ENCODE data around the gene FBXW12. TPM values are rescaled to one million over a fixed set of nuclear protein-coding genes. Genes with fewer than 3 reads are reported as not detected.
A peak's percentile ranks its signal among the peaks of the same experiment; 100 is the strongest.

Gene FBXW12
- total RNA-seq, 1 experiment from 2014 or later = not detected

DNA sequence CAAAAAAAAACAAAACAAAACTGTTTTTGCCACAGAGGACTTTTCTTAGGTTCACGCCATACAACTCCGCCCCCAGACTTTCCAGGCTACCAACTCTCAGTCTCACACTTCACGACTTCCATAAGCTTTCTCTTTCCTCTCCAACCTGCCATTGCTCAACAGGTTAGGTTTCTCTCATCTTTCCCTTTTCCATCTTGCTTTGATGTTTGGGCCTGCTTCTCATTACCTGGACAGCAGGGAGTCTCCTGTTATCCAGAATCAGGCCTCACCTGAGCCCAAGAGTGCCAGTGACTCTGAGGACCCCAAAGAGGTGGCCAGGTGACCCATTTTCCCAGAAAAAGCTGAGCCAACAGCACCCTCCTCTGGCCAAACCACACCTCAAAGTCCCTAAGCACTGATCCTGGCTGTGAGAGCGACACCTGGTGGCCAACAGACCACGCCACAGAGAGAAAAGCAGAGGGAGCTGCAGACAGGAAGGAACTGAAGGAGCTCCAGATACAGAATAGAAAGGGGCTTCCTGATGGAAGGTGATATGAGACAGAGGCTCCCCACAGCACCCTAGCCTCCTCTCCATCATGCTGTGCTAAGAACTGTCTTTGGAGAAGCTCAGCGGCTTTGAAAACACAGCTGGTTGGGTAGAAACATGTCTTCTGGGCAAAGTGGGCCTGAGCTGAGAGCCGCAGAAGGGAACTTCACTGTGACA, 63.9 kb downstream of the FBXW12 start:
- Histone ChIP-seq H3K4me1 (ENCODE audit: control insufficient read depth in 1 of 2, insufficient read depth in 2 of 2, low read length in 2 of 2) (peaks cover 42 to 68% of the 10 kb centered on the region in 2 experiments), H3K27me3 (ENCODE audit: insufficient read depth, low read length) (no peaks in the 10 kb centered on the region), H2AFZ (ENCODE audit: low read depth, low read length, poor library complexity, severe bottlenecking) (no peak overlapping the region), H3K36me3 (ENCODE audit: control insufficient read depth in 1 of 2, insufficient read depth in 2 of 2, low read length in 2 of 2) (peaks cover 0 to 17% of the 10 kb centered on the region in 2 experiments; a peak in 1 of 4 replicates), H3K9ac (ENCODE audit: low read length) (no peak overlapping the region), H3K4me2 (ENCODE audit: low read length) (0 out of 2 replicates have a peak overlapping the region, but pooled peaks have one; percentile 14), H3K79me2 (ENCODE audit: insufficient read depth, low read length) (peaks cover 35% of the 10 kb centered on the region), H3K9me2 (ENCODE audit: insufficient read depth) (no peaks in the 10 kb centered on the region), H3K27ac (ENCODE audit: low read depth, low read length) (peak overlapping the region; percentile 5; the same call in 1 of the 2 replicates), H3K4me3 (replicated peaks in 1 of 2; ENCODE audit: low read depth in 1 of 2, low read length in 2 of 2) (no peak overlapping the region), H4K20me1 (ENCODE audit: insufficient read depth) (no peaks in the 10 kb centered on the region), H3K9me3 (ENCODE audit: control insufficient read depth in 1 of 2, insufficient read depth in 1 of 2, low read depth in 1 of 2, low read length in 2 of 2) (no peaks in the 10 kb centered on the region)
- RAD21 ChIA-PET (ENCODE audit: low non-redundant PET in 1 of 2, low total read pairs in 2 of 2, uncharacterized antibody in 2 of 2, unreplicated experiment in 2 of 2) = interaction anchor here (0.5 to 3.3 kb wide), 14 partner anchors 20 to 242 kb away, joined by 3 to 59 read pairs (median 4); no protein-coding TSS in a partner anchor
- CTCF ChIA-PET = interaction anchor here (0.6 to 6.4 kb wide), 66 partner anchors 8 to 914 kb away, joined by 3 to 386 read pairs (median 4); partner anchors contain the start of genes ATRIP, CDC25A, IP6K2 and NDUFAF3
- intact Hi-C loops (cut with micrococcal nuclease) = loop anchor here (1.0 kb wide), 4 partner anchors 35 to 242 kb away; no protein-coding TSS in a partner anchor
- BruUV-seq (replicated peaks) = no TSS peak
- DNase-seq (ENCODE audit: low read depth, low spot score) (peak; percentile 78), ATAC-seq (peak; percentile 43)
- no peak for TF ChIP-seq ZFX (IDR thresholded peaks at IDR 0.05)
- TF ChIP-seq, protein P1, sequence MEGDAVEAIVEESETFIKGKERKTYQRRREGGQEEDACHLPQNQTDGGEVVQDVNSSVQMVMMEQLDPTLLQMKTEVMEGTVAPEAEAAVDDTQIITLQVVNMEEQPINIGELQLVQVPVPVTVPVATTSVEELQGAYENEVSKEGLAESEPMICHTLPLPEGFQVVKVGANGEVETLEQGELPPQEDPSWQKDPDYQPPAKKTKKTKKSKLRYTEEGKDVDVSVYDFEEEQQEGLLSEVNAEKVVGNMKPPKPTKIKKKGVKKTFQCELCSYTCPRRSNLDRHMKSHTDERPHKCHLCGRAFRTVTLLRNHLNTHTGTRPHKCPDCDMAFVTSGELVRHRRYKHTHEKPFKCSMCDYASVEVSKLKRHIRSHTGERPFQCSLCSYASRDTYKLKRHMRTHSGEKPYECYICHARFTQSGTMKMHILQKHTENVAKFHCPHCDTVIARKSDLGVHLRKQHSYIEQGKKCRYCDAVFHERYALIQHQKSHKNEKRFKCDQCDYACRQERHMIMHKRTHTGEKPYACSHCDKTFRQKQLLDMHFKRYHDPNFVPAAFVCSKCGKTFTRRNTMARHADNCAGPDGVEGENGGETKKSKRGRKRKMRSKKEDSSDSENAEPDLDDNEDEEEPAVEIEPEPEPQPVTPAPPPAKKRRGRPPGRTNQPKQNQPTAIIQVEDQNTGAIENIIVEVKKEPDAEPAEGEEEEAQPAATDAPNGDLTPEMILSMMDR (IDR thresholded peaks at IDR 0.05 in 2 of 3, conservative IDR thresholded peaks at IDR 0.05 in 1 of 3; ENCODE audit: borderline replicate concordance in 1 of 3, insufficient read depth in 1 of 3, low read depth in 2 of 3, low read length in 2 of 3) = peak in 2 of 3 experiments; percentile 100; a peak in 4 of 6 replicates
- TF ChIP-seq CEBPB (IDR thresholded peaks at IDR 0.05; ENCODE audit: low read depth) = no peak
- peak; percentile 27; the same call in 1 of the 2 replicates for TF ChIP-seq POLR2AphosphoS5 (IDR thresholded peaks at IDR 0.05; ENCODE audit: low read depth, low read length)
- peak; percentile 55 for TF ChIP-seq YY1 (IDR thresholded peaks at IDR 0.05; ENCODE audit: extremely low read depth, insufficient replicate concordance, low read depth, low read length)
- POLR2A ChIA-PET = interaction anchor here (0.6 to 1.7 kb wide), 13 partner anchors 11 to 560 kb away, joined by 3 to 22 read pairs (median 3); partner anchors contain the start of genes ATRIP, CDC25A and PFKFB4

All from HCT116 (cell line).